DOHH2 (cell line): Measurements from ENCODE around the gene IL32.

Experiments used
- H3F3A ChIP-seq: fragments of 200-600 bp; sonication (generic), shearing (Covaris generic); 2 replicates; pipeline ENCODE4 v1.6.0; 2016; ENCODE audit warnings: antibody characterized with exemption, mild to moderate bottlenecking; ENCODE audit not compliant: control insufficient read depth, insufficient read depth
- H3K27ac ChIP-seq: fragments of 200-600 bp; sonication (generic); 2 replicates; pipeline ENCODE4 v1.5.1; 2014; ENCODE audit warnings: low read depth, mild to moderate bottlenecking, low read length, moderate library complexity
- H3K27me3 ChIP-seq: fragments of 200-600 bp; sonication (generic); 2 replicates; pipeline ENCODE4 v1.6.1; 2014; ENCODE audit warnings: mild to moderate bottlenecking, low read length, mixed read lengths; ENCODE audit not compliant: control insufficient read depth
- H3K36me3 ChIP-seq: fragments of 200-600 bp; sonication (generic); 2 replicates; pipeline ENCODE4 v1.6.1; 2014; ENCODE audit warnings: mild to moderate bottlenecking, low read length, moderate library complexity, mixed read lengths; ENCODE audit not compliant: control insufficient read depth
- H3K4me1 ChIP-seq: fragments of 200-600 bp; sonication (generic); 2 replicates; pipeline ENCODE4 v1.6.1; 2014; ENCODE audit warnings: mild to moderate bottlenecking, low read length, mixed read lengths; ENCODE audit not compliant: control insufficient read depth
- H3K4me2 ChIP-seq: fragments of 200-600 bp; sonication (generic); 2 replicates; pipeline ENCODE4 v1.6.0; 2014; ENCODE audit warnings: mild to moderate bottlenecking, low read length, moderate library complexity
- H3K4me3 ChIP-seq: fragments of 200-600 bp; sonication (generic); 2 replicates; pipeline ENCODE4 v1.5.1; 2014; ENCODE audit warnings: mild to moderate bottlenecking, low read length, mixed read lengths
- H3K79me2 ChIP-seq: fragments of 200-600 bp; sonication (generic); 2 replicates; pipeline ENCODE4 v1.6.1; 2014; ENCODE audit warnings: mild to moderate bottlenecking, low read length, mixed read lengths; ENCODE audit not compliant: control insufficient read depth
- H3K9me2 ChIP-seq: fragments of 200-600 bp; sonication (generic); replicated peaks from 2 replicates; pipeline ENCODE4 v1.6.1; 2014; ENCODE audit warnings: mild to moderate bottlenecking, low read length, mixed read lengths; ENCODE audit not compliant: control insufficient read depth
- H3K9me3 ChIP-seq: fragments of 200-600 bp; sonication (generic); 2 replicates; pipeline ENCODE4 v1.6.1; 2014; ENCODE audit warnings: antibody characterized with exemption, low read length, mixed read lengths; ENCODE audit not compliant: control insufficient read depth, insufficient read depth
- H4K20me1 ChIP-seq: fragments of 200-600 bp; sonication (generic); 2 replicates; pipeline ENCODE4 v1.6.0; 2014; ENCODE audit warnings: low read depth, mild to moderate bottlenecking, antibody characterized with exemption, low read length, moderate library complexity; ENCODE audit not compliant: control insufficient read depth, insufficient read depth
- EZH2phosphoT487 ChIP-seq: fragments of 200-600 bp; sonication (generic); IDR thresholded peaks from 2 replicates; pipeline ENCODE4 v1.6.1; 2017; ENCODE audit warnings: borderline replicate concordance, mild to moderate bottlenecking, antibody characterized with exemption, low read length, moderate library complexity, mixed read lengths
- TF ChIP-seq, protein P1 (sequence below): fragments of 200-600 bp; sonication (generic); IDR thresholded peaks from one replicate; pipeline ENCODE4 v1.5.1; 2014; ENCODE audit warnings: antibody characterized with exemption, mild to moderate bottlenecking, low read depth, low read length; ENCODE audit not compliant: poor library complexity, severe bottlenecking

The IL32 gene

DNA sequence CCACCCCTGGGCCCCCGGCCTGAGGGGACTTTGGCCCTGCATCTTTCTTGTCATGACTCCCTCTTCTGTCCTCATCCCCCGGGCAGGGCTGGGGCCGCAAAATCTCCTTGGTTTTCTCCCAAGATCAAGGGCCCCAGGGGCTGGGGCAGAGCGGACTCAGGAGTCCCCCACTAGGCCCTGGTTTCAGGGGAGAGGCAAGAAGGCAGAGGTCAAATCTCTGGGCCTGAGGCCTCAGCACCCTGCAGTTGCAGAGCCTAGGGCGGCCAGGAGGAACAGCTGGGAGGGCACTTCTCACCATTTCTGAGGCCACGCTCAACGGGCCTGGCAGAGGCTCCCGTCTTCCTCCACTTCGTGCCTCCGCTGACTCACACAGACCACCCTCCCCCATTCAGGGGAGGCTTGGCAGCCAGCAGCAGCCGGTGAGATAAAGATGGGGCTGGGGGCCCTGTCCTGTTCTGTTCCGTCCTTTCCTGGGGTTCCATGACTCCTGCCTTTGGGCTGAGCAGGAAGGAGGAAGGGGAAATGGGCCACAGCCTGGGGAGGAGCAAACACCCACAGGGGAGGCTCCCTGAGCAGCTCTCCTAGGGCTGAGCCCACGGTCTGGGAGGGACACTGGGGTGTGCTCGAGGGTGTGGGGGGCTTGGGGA lies 21.3 kb downstream of the IL32 start:
- Histone ChIP-seq H3F3A (no peaks in the 10 kb centered on the region), H4K20me1 (no peaks in the 10 kb centered on the region), H3K9me3 (no peaks in the 10 kb centered on the region), H3K27me3 (no peaks in the 10 kb centered on the region), H3K4me1 (no peaks in the 10 kb centered on the region), H3K4me2 (no peak overlapping the region), H3K36me3 (no peaks in the 10 kb centered on the region), H3K27ac (no peak overlapping the region), H3K9me2 (no peaks in the 10 kb centered on the region), H3K4me3 (no peak overlapping the region), H3K79me2 (no peaks in the 10 kb centered on the region)
- TF ChIP-seq, protein P1, sequence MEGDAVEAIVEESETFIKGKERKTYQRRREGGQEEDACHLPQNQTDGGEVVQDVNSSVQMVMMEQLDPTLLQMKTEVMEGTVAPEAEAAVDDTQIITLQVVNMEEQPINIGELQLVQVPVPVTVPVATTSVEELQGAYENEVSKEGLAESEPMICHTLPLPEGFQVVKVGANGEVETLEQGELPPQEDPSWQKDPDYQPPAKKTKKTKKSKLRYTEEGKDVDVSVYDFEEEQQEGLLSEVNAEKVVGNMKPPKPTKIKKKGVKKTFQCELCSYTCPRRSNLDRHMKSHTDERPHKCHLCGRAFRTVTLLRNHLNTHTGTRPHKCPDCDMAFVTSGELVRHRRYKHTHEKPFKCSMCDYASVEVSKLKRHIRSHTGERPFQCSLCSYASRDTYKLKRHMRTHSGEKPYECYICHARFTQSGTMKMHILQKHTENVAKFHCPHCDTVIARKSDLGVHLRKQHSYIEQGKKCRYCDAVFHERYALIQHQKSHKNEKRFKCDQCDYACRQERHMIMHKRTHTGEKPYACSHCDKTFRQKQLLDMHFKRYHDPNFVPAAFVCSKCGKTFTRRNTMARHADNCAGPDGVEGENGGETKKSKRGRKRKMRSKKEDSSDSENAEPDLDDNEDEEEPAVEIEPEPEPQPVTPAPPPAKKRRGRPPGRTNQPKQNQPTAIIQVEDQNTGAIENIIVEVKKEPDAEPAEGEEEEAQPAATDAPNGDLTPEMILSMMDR, result no peak
- no peak for TF ChIP-seq EZH2phosphoT487

DNA sequence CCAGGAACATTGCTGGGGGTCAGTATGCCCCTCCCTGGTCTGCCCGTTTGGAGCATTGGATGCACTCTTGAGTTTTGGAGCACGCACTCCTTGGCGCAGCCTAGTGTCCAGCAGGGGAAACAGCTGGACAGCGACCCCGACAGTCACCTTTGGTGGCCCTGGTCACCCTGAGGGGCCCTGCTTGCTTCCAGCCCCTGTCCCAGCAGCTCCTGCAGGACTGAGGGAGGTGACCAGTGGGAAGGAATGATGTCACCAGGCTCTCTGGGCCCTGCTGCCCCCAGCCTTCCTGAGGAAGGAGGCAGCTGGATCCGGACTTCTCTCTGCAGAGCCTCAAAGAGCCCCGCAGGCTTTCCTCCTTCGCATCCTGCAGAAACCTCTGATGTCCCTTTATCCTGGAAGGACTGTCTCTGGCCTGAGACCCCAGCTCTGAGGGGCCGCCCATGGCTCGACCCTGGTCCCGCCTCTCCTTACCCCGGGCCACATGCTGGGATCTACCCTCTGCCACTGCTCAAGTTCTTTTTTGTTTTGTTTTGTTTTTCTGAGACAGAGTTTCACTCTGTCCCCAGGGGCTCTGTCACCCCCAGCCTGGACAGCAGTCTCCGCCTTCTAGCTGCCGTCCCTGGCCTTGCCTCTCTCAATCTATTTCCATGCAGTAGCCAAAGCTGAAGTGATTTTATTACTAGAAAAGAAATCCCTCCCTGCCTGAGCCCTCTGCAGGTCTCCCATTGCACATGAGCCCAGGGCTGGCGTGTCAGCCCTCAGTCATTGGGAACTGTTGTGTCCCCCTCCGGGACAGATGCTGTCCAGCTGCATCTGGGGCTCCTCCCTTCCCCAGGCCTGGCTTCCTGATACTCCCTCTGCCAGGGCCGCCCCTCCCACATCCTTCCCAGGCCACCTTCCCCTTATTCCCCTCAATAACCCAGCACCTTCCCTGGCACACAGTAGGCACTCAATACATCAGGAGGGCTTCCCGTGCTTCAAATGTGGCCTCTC lies 22.1 kb downstream of the IL32 start:
- TF ChIP-seq EZH2phosphoT487, result no peak
- TF ChIP-seq, protein P1, result no peak
- no peaks in the 10 kb centered on the region for H3K36me3 ChIP-seq
- H3K4me1 ChIP-seq, result peaks cover 1% of the 10 kb centered on the region
- H4K20me1 ChIP-seq, result no peaks in the 10 kb centered on the region
- no peaks in the 10 kb centered on the region for H3K79me2 ChIP-seq
- no peak overlapping the region for H3K4me2 ChIP-seq
- no peaks in the 10 kb centered on the region for H3K9me3 ChIP-seq
- no peak overlapping the region for H3K27ac ChIP-seq
- no peaks in the 10 kb centered on the region for H3K27me3 ChIP-seq
- no peak overlapping the region for H3K4me3 ChIP-seq
- no peaks in the 10 kb centered on the region for H3K9me2 ChIP-seq
- no peaks in the 10 kb centered on the region for H3F3A ChIP-seq

DNA sequence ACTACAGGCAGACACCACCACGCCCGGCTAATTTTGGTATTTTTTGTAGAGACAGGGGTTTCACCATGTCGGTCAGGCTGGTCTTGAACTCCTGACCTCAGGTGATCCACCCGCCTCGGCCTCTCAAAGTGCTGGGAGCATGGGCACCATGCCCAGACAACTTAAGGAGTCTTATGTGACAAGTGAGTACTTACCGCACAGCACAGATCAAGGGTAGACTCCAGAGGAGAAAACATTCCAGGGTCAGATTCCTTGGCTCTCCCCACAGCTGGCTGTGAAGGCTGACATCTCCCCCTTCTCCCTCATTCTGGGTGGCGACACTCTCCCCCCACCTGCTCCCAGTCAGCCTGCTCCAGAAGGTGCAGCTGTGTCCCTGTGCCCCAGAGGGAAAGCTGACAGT lies 23.0 kb downstream of the IL32 start:
- H3K79me2 ChIP-seq, result no peaks in the 10 kb centered on the region
- no peaks in the 10 kb centered on the region for H4K20me1 ChIP-seq
- H3K27ac ChIP-seq, result no peak overlapping the region
- H3K36me3 ChIP-seq, result no peaks in the 10 kb centered on the region
- H3K4me3 ChIP-seq, result no peak overlapping the region
- H3K9me2 ChIP-seq, result no peaks in the 10 kb centered on the region
- TF ChIP-seq, protein P1, result no peak
- TF ChIP-seq EZH2phosphoT487, result no peak
- H3K9me3 ChIP-seq, result no peaks in the 10 kb centered on the region
- no peaks in the 10 kb centered on the region for H3F3A ChIP-seq
- peaks cover 10% of the 10 kb centered on the region for H3K4me1 ChIP-seq
- H3K27me3 ChIP-seq, result no peaks in the 10 kb centered on the region
- H3K4me2 ChIP-seq, result no peak overlapping the region
